AG20443 (cell line): ENCODE results near the gene NXPE2.
A peak's percentile ranks its signal among the peaks of the same experiment; 100 is the strongest.
"Not testable (repeated sequence)": the region's sequence is repeated elsewhere in the genome, so short reads cannot be mapped to it uniquely, and the experiment has no call there.

Experiments used
- DNase-seq: peaks from one replicate; pipeline ENCODE4 v3.0.0; 2012; ENCODE audit warnings: low spot score, mixed read lengths

NXPE2 gene

DNA sequence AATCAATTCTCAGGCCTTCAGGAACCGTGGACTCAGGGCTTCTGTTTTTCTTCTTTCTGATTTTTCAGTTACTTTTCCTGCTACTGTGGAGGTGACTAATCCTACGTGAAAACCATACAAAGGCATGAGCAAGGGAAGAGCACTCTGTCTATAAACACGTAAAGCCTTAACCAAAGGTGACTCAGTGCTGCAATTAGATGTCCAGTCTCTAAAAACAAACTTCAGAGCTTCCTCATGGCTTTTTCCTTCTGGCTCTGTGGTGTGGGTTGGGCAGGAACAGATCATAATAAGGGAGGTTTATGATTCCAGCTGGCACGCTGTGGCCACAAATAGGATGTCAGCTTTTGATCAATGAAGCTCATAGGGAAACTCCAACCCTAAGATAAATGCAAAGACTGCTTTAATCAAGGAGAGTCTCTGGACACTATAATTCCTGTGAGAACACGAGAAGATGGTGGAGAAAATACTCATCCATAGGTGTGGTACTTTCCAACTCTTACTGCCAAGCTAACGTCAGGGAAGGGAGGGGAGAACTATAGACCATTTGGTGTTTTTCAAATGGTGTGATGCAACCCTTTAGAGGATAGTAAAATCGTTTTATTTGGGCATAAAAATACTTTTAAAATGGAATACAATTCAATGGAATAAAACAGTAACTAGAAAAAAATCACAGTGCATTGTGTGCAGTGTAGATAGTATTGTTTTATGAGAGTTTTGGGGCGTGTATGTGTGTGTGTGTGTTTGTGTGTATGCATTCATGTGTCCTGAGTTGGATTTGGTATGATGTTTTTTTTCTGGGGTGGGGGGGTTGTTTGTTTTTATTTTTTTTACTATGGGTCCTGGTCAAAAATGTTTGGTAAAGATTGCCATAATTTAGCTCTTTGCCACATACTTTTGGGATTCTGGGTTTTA lies at the start of gene NXPE2:
NXPE2 (plus strand) TSS at position 403 of the 912 bp plus-strand sequence; CDS start at position 452, 49 bp downstream.
- DNase-seq, result peak; percentile 28

DNA sequence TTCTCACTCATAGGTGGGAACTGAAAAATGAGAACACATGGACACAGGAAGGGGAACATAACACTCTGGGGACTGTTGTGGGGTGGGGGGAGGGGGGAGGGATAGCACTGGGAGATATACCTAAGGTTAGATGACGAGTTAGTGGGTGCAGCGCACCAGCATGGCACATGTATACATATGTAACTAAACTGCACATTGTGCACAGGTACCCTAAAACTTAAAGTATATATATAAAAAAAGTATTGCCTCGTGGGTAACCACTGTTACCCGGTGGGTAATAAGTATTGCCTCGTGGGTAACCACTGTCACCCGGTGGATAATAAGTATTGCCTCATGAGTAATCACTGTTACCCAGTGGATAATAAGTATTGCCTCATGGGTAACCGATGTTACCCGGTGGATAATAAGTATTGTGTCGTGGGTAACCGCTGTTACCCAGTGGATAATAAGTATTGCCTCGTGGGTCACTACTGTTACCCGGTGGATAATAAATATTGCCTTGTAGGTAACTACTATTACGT lies 46.8 kb upstream of the NXPE2 start:
- not testable (repeated sequence) for DNase-seq

DNA sequence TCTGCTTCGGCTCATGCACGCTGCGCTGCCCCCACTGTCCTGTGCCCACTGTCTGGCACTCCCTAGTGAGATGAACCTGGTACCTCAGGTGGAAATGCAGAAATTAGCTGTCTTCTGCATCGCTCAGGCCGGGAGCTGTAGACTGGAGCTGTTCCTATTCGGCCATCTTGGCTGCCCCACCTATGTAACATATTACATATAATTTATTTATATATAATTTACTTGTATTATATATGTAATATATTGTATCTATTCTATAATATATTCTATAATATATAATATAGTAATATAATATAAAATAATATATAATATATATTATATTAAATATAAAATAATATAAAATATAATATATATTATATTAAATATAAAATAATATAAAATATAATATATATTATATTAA lies 38.9 kb upstream of the NXPE2 start:
- DNase-seq, result not testable (repeated sequence)

DNA sequence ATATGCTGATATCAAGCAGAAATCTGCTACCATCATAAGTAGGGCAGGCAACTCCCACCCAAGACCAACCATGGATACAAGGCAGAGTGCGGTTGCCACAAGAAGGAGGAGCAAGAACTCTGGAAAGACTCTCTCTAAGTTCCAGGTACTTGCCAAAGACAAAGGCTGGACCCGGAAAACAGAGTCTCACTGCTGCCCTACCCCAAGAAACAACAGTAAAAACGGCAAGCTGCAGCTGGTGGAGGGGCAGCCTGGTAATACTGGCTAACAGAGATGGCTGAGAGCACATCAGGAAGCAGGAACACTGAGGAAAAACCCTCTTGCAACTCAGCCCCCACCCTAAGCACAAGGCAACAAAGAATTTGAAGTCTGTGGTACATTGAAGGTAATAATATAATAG lies 27.7 kb upstream of the NXPE2 start:
- no peak for DNase-seq

DNA sequence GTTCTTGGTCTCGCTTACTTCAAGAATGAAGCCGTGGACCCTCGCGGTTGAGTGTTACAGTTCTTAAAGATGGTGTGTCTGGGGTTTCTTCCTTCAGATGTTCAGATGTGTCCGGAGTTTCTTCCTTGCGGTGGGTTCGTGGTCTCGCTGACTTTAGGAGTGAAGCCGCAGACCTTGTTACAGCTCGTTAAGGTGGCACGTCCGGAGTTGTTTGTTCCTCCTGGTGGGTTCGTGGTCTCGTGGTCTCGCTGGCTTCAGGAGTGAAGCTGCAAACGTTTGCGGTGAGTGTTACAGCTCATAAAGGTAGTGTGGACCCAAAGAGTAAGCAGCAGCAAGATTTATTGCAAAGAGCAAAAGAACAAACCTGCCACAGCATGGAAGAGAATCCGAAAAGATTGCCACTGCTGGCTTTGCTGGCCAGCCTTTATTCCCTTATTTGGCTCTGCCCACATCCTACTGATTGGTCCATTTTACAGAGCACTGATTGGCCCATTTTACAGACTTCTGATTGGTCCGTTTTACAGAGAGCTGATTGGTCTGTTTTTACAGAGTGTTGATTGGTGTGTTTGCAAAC lies 27.1 kb upstream of the NXPE2 start:
- no peak for DNase-seq

DNA sequence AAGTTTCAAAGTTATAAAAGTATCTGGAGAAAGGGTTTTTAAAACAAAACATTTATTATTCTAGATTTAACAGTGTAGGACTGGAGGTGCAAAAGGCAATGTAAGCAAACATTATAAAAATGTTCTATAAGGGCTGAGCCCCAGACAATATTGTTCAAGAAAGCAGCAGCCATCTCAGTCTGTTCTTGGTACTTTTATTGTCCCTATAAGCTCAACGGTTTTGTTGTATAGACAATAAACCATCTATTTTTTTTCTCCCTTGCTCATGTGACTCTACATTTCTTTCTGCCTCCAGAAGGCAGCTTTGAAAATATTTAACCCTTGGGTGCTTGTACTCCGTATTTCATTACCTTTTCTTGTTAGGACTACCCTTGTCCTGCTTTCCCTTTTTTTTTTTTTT lies 25.2 kb upstream of the NXPE2 start:
- DNase-seq, result no peak

DNA sequence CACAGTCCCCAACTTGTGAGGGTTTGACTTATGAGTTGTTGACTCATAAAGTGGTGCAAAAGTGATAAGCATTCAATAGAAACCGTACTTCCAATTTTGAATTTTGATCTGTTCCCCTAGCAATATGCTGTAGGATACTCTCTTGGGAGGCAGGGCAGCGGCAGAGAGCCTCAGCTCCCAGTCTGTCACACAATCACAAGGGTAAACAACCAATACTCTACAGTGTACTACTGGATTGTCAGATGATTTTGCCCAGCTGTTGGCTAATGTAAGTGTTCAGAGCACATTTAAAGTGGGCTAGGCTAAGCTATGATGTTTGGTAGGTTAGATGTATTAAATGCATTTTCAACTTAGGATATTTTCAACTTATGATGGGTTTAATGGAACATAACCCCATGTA lies 13.7 kb upstream of the NXPE2 start:
- DNase-seq, result no peak

DNA sequence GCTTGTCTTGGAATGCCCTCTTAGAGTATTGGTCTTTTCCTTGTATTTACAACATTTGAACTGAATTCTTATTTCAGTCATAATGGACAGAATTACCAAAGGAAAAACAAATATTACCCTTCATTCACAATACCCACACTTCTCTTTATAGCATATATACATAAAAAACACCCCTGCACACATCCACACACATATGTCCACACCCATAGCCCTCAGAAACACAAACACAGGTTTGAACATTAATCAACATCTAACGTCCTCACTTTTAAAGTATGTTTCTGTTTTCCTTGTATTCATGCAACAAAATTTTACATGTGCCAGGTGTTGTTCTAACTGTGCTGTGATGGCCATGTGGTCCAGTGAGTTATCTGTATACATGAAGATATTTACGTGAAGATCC lies 11.6 kb upstream of the NXPE2 start:
- no peak for DNase-seq

DNA sequence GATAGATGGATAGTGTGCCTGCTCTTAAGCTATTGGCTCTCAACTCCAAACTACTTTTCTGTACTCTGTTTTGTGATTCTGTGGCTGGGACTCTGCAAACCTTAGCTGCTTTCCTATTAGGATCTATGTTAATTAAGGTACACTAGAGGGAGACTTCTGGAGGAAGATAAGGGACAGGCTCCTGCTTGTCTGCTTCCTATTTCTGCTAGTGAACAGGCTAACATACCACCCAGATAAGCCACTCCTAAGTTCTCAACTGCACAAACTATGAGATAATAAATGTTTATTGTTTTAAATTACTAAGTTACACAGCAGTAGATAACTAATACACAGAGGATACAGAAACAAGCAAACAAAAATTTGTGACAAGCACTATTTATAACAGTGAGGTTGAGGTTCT lies 10.2 kb upstream of the NXPE2 start:
- DNase-seq, result no peak

DNA sequence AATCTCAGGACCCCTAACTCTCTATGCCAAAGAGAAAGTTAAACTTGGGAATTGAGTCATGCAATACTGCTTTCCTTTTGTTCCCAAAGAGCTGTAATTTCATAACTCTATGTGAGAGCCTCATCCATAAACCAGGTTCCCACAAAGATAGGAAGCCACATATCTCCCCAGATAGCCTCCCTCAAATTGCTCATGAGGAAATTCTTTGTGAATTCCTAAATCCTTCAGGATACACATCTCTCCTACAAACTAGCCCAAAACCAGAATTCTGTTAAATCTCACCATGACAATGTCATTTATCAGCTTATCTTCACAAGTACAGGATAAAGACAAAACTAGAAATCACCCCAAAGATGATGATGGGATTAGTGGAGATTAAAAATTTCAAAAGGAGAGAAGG lies 4.7 kb upstream of the NXPE2 start:
- DNase-seq, result no peak

DNA sequence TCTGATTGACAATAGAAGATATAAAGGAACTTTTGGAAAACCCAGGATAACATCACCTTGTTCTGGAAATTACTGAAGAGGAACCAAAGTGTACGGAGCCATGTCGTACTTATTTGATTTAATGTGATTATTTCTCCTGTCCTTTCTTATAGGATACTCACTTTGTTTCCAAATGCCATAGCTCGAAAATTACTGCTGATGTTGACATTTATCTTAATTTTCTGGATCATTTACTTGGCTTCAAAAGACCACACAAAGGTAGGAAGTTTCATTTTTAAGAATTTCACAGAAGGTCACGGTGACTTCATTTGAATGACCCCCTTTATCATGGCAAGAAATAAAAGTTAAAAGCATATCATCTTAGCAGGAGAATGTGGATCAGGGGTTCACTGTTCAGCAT lies 1.2 kb downstream of the NXPE2 start:
- DNase-seq, result no peak

DNA sequence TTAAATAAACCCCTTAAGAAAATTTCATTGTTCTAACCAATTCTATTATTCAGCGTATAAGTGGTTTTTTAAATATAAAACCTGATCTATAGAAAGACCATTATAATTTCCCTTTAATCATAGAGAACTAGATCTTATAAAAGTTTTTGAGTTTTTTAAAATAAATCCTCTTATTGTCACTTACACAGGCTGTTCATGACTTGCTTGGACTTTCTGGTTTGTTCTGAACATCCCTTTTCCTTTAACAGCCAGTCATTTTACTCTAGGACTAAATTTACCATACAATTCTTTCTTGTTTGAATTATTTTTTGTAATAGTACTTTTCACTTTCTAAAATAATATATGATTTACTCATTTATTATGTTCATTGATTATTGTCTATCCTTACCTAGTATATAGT lies 4.7 kb downstream of the NXPE2 start:
- DNase-seq, result no peak

DNA sequence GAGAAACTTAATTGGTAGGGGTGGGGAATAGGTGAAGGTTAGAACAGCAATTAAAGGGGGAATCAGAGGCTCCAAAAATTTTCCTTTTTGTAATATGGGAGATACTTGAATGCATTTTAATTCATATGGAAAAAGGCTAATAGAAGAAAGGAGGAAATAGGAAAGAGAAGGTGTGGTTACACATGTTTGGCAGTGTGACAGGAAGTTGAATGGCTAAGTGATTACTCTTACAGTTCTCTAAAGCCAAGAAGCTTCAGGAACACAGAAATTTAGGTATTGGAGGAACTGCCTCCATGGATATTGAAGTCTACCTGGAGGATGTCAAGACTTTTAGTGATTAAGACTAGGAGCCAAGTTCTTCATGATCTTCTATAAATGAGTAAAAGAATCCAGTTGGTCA lies 6.3 kb downstream of the NXPE2 start:
- DNase-seq, result no peak

DNA sequence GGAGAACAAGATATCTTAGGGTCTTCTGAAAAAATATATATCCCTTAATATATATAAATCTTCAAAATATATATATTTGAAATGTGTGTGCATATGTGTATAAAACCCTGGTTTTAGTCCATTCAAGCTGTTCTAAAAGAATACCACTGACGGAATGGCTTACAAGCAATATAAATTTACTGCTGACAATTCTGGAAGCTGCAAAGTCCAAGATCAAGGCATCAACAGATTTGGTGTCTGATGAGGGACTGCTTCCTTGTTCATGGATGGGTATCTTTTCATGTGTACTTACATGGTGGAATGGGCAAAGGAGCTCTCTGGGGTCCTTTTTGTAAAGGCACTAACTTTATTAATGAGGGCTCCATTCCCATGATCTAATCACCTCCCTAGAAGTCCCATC lies 6.8 kb downstream of the NXPE2 start:
- DNase-seq, result no peak

DNA sequence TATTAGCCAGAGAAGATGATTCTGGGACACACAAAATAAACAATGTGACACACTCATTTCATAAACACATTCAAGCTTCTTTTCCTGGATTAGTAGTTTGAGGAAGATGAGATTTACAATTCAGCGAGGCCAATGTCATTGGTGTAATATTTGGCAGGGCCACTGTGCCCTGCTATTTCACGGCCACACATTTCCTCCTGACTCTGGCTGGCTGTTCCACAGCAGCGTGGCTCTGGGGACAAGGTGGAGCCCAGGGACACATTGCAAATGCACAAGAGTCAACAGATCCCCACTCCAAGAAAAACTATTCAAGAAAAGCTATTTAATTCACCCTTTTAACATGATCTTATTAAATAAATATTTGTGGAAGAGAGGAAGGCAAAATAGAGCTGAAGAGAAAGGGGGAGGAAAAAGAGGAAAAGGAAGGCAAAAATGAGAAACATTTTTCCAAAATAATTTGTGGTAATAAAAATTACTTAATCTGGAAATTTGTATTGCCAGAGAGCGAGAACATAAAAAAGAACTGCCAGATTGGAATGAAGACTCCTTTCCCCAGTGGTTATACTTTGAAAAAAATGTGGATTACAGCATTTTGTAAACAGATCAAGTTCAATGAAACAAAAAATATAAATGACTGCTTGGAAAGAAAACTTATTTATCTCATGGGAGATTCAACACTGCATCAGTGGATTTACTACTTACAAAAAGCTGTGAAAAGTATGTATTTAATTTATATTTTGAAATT lies 27.1 kb downstream of the NXPE2 start:
- no peak for DNase-seq

DNA sequence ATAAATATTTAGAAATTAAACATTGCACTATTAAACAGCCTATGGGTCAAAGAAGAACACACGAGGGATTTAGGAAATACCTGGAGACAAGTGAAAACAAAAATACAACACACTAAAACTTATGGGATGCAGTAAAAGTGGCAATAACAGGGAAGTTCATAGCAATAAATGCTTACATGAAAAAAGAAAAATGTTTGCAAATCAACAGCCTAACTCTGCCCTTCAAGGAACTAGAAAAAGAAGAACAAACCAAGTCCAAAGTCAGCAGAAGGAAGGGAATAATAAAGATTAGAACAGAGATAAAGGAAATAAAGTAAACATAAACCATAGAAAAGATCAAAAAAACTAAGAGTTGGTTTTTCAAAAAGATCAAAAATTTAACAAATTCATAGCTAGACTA lies 31.6 kb downstream of the NXPE2 start:
- no peak for DNase-seq

DNA sequence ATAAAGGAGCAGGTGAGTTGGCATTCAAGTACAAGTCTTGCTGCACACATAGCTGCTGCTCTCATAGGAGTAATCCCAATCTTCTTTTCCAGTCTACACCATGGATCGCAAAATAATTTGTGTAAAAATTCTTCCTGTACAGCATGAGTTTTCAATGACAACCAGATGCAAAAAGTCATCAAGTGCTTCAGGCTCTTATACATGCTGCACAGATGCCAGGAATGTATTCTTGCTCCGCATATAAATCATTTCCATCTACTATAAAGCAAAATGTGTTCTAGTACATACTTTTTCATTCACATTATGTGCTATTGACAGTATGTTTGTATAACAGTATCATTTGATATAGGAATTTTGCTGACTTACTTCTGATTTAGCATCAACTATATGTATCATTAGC lies 35.4 kb downstream of the NXPE2 start:
- no peak for DNase-seq

DNA sequence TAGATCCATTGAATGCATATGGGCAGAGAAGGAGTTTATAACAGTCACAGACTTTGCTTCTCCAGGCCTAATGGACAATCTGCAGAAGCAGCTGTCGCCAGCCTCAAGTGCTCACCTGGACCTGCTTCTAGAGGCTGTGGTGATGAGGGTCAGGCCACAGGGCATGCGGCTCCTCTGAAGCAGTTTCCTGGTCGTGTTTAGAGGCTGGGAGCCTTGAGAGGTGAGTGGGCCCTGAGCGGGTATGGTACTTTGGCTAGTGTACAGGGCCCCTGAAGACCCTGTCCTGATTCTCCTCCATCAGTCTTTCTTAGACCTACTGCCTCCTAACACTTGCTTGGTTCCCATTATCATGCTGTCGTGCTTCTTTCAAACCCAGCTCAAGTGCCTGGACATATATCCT lies 41.2 kb downstream of the NXPE2 start:
- DNase-seq, result no peak

DNA sequence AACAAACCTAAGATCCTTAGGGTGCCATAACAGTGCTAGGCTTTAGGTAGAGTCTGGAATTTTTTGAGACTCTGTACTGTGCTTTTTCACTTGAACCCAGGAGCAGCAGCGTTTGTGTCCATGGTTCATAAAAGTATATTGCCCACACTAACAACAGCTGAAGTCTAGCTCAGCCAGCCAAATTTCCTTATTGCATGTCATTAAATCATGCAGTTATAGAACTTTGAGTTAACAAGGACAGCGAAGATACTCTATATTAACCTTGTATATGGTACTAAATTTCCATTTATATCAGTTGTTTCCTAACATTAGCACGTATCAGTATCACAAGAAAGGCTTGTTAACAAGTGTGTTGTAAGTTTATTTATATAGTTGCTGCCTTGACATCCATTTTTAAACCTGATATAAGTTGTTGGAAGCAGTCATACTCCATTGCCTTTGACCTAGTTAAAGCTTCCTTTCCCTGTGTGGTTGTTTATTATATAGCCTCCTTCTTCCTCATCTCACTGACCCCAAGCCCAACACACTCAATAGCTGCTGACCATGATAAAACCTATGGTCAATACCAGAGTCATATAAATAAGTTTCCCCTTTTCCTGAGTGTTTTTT lies 46.7 kb downstream of the NXPE2 start:
- DNase-seq, result no peak

DNA sequence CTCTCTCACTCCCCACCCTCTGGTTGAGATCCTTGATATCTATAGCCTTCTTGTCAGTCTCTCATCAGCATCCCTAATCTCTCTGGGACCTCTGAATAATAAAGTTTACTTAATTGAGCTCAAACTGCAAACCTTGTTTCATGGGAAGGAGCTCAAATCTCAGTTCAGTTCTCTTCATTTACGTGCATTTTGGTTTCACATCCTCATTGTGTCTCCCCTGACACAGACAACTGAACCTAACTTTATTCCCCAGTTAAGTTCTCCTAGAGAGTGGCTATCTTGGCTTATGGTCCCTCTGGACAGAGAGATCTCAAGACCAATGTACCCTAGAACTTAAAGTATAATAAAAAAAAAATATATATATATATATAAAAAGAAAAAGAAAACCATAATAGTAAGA lies 47.3 kb downstream of the NXPE2 start:
- DNase-seq, result no peak

DNA sequence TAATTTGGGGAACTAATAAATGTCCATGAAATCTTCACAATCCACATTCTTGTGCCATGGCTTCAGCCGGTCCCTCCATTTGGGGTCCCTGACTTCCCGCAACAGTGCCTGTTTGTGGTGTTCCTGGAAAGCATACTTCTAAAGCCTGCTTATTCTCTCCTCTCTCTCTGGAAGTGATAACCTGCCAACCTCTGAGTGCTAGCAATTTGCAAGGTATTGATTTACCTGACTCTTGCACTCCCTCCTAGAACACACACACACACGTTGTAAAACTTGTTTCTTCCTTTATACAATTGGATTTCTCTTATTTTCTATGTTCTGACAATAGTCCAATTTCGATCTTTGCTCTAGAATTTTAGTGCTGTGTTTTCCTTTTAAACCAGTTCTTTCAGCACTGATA lies 58.5 kb downstream of the NXPE2 start:
- no peak for DNase-seq

DNA sequence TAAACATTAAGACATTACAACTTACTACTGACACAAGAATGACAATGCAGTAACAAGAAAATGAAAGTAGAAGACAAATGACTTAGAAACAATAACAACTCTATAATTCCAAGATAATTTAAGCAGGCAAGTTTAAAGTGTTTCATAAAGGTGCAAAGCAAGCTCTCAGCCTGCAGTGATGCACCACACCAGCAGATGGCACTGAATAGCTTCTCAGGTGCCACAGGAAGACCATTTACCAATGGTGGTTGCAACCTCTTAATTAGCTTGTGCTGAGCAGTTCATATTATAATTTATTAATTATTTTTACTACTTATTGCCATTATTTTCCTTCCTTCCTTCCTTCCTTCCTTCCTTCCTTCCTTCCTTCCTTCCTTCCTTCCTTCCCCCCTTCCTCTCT lies 60.6 kb downstream of the NXPE2 start:
- DNase-seq, result peak; percentile 56
